Measurements from ENCODE around the gene PCDH9. TPM values are rescaled to one million over a fixed set of nuclear protein-coding genes. Genes with fewer than 3 reads are reported as not detected.
A peak's percentile ranks its signal among the peaks of the same experiment; 100 is the strongest.

The PCDH9 gene
- total and polyA plus RNA-seq, 2 of the 4 experiments (the other 2 are of a cell fraction): 2.2 to 10.2 TPM

DNA sequence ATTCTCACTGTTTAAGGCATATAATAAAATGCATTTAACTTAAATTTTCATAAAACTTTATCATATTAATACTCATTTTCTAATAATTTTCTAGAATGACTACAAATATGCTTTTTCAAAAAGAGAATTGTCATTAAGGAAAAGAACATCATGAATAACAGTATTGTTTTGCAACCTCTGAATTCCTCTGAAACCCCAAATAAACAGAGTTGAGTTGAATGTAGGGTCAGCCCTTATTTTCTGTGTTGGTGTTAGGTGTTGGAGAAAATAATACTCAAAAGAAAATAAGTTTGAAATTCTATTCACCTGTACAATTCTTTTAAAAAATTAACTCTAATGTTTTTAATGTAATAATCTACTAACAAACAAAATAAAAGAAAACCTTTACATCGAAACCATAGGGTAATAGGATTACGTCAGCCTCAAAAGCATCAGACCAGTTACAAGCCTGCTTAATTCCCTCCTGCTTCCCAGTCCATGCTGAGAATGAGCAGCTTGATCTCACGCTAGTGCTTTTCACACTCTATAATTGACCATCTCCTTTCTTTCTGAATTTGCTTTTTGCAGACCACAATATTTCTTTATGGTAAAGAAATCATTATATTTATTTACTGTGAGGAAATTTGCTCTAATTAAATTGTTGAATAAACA is 160.9 kb downstream of the PCDH9 start:
- Histone ChIP-seq H3K4me3 (ENCODE audit: insufficient read depth, low read depth, low read length) (no peak overlapping the region), H4K5ac (ENCODE audit: low read depth, low read length) (no peak overlapping the region), H2BK5ac (ENCODE audit: low read depth, low read length, poor library complexity, severe bottlenecking) (no peak overlapping the region), H2AK5ac (ENCODE audit: low read depth, low read length) (no peak overlapping the region), H3K9me3 (ENCODE audit: control insufficient read depth, insufficient read depth, low read length) (no peaks in the 10 kb centered on the region), H3K14ac (replicated peaks; ENCODE audit: low read depth, low read length) (no peak overlapping the region), H2BK120ac (ENCODE audit: low read depth, low read length) (no peak overlapping the region), H3K23ac (ENCODE audit: low read depth, low read length) (no peak overlapping the region), H2AK9ac (replicated peaks; ENCODE audit: low read depth, low read length, poor library complexity) (no peak overlapping the region), H2BK20ac (ENCODE audit: low read depth, low read length) (no peak overlapping the region), H3K79me1 (ENCODE audit: low read depth in 1 of 2, low read length in 2 of 2) (no peaks in the 10 kb centered on the region), H3K27me3 (ENCODE audit: control insufficient read depth, insufficient read depth, low read length) (no peaks in the 10 kb centered on the region), H3K9ac (ENCODE audit: low read depth, low read length) (no peak overlapping the region), H4K91ac (ENCODE audit: insufficient read depth, low read depth, low read length) (no peak overlapping the region), H4K20me1 (ENCODE audit: insufficient read depth, low read length) (no peaks in the 10 kb centered on the region), H3K36me3 (ENCODE audit: control insufficient read depth, insufficient read depth, low read length) (no peaks in the 10 kb centered on the region), H4K8ac (ENCODE audit: low read depth in 2 of 2, low read length in 2 of 2) (no peak overlapping the region), H3K56ac (ENCODE audit: extremely low read depth, insufficient read depth, low read length) (no peak overlapping the region), H3K18ac (ENCODE audit: low read depth, low read length) (no peak overlapping the region), H3K9me1 (ENCODE audit: insufficient read depth, low read length) (no peaks in the 10 kb centered on the region), H3K4me2 (ENCODE audit: low read depth, low read length) (no peak overlapping the region), H2BK15ac (ENCODE audit: low read depth, low read length) (no peak overlapping the region), H3K4ac (ENCODE audit: low read depth, low read length) (no peak overlapping the region), H2AFZ (replicated peaks; ENCODE audit: low read length, poor library complexity) (no peak overlapping the region), H3K4me1 (ENCODE audit: control insufficient read depth, insufficient read depth, low read length) (no peaks in the 10 kb centered on the region), H3K27ac (ENCODE audit: insufficient read depth, low read length) (no peak overlapping the region)
- ChIA-PET CTCF (no interaction called here), POLR2A (ENCODE audit: unreplicated experiment) (no interaction called here)
- no TSS peak for BruUV-seq (replicated peaks)
- no peak for TF ChIP-seq FOS (IDR thresholded peaks at IDR 0.05; ENCODE audit: low read depth, low read length)
- no peak for TF ChIP-seq BHLHE40 (IDR thresholded peaks at IDR 0.05; ENCODE audit: low read depth, low read length)
- no peak for TF ChIP-seq SMC3 (IDR thresholded peaks at IDR 0.05; ENCODE audit: low read depth, low read length)
- TF ChIP-seq, protein P1, sequence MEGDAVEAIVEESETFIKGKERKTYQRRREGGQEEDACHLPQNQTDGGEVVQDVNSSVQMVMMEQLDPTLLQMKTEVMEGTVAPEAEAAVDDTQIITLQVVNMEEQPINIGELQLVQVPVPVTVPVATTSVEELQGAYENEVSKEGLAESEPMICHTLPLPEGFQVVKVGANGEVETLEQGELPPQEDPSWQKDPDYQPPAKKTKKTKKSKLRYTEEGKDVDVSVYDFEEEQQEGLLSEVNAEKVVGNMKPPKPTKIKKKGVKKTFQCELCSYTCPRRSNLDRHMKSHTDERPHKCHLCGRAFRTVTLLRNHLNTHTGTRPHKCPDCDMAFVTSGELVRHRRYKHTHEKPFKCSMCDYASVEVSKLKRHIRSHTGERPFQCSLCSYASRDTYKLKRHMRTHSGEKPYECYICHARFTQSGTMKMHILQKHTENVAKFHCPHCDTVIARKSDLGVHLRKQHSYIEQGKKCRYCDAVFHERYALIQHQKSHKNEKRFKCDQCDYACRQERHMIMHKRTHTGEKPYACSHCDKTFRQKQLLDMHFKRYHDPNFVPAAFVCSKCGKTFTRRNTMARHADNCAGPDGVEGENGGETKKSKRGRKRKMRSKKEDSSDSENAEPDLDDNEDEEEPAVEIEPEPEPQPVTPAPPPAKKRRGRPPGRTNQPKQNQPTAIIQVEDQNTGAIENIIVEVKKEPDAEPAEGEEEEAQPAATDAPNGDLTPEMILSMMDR (conservative IDR thresholded peaks at IDR 0.05; ENCODE audit: low read depth, low read length): no peak
- TF ChIP-seq, protein P2, sequence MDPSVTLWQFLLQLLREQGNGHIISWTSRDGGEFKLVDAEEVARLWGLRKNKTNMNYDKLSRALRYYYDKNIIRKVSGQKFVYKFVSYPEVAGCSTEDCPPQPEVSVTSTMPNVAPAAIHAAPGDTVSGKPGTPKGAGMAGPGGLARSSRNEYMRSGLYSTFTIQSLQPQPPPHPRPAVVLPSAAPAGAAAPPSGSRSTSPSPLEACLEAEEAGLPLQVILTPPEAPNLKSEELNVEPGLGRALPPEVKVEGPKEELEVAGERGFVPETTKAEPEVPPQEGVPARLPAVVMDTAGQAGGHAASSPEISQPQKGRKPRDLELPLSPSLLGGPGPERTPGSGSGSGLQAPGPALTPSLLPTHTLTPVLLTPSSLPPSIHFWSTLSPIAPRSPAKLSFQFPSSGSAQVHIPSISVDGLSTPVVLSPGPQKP (IDR thresholded peaks at IDR 0.05; ENCODE audit: borderline replicate concordance, low read depth, low read length): no peak
- no peak for TF ChIP-seq CHD1 (IDR thresholded peaks at IDR 0.05; ENCODE audit: low read depth, low read length)
- TF ChIP-seq NFE2L2 (IDR thresholded peaks at IDR 0.05; ENCODE audit: low read depth, low read length): no peak
- TF ChIP-seq, protein P3, sequence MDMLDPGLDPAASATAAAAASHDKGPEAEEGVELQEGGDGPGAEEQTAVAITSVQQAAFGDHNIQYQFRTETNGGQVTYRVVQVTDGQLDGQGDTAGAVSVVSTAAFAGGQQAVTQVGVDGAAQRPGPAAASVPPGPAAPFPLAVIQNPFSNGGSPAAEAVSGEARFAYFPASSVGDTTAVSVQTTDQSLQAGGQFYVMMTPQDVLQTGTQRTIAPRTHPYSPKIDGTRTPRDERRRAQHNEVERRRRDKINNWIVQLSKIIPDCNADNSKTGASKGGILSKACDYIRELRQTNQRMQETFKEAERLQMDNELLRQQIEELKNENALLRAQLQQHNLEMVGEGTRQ (IDR thresholded peaks at IDR 0.05; ENCODE audit: low read depth, low read length): no peak
- no peak for TF ChIP-seq MXI1 (IDR thresholded peaks at IDR 0.05; ENCODE audit: borderline replicate concordance, low read depth, low read length)
- in situ Hi-C loops (cut with MboI; ENCODE audit: low sequenced_read_pairs): no loop called here
- ATAC-seq (ENCODE audit: low read depth) (no peak; the same call in 1 of the 2 replicates), DNase-seq (peak; percentile 22)
- dilution Hi-C loops (cut with HindIII; ENCODE audit: low sequenced_read_pairs, unreplicated experiment): no loop called here
- WGBS, 2 experiments (ENCODE audit: extremely low coverage in 2 of 2, insufficient read length in 1 of 2): no CpG with 5 or more reads among the region's 3 CpGs
- intact Hi-C loops (cut with micrococcal nuclease): no loop called here

All from IMR-90 (cell line).